ENCODE results near the gene PLIN1. TPM values are rescaled to one million over a fixed set of nuclear protein-coding genes. Genes with fewer than 3 reads are reported as not detected.

Gene PLIN1
- total RNA-seq, 4 donors from 2014 or later = 5.9 to 30.9 (median 15.0) TPM

GRCh38 chr15:89677381-89677780 is 1.8 kb downstream of the PLIN1 start:
- TF ChIP-seq CTCF (IDR thresholded peaks at IDR 0.05) (no peak), POLR2A (IDR thresholded peaks at IDR 0.05) (no peak)
- H3K4me3 ChIP-seq (ENCODE audit: low read depth, poor library complexity, severe bottlenecking) = no peak overlapping the region
- WGBS, 2 donors = 94 to 100% methylated on average over 1 of the region's 1 CpG
- intact Hi-C loops (cut with DNase I; ENCODE audit: low total_unique reads) = no loop called here
- DNase-seq (ENCODE audit: low spot score in 2 of 2) = no peak

- 78 to 83% methylated on average over 6 of the region's 6 CpGs for WGBS, 2 donors
- TF ChIP-seq POLR2A (IDR thresholded peaks at IDR 0.05) (no peak), CTCF (IDR thresholded peaks at IDR 0.05) (no peak)
- H3K4me3 ChIP-seq (ENCODE audit: low read depth, poor library complexity, severe bottlenecking) = no peak overlapping the region
- intact Hi-C loops (cut with DNase I; ENCODE audit: low total_unique reads) = no loop called here
- DNase-seq (ENCODE audit: low spot score in 2 of 2) = no peak
These were observed 3.6 kb downstream of the PLIN1 start for GRCh38 chr15:89675606-89676005.

- intact Hi-C loops (cut with DNase I; ENCODE audit: low total_unique reads) = no loop called here
- no peak for DNase-seq (ENCODE audit: low spot score in 2 of 2)
- no peak for TF ChIP-seq CTCF (IDR thresholded peaks at IDR 0.05)
- no peak for TF ChIP-seq POLR2A (IDR thresholded peaks at IDR 0.05)
- 84 to 89% methylated on average over 4 of the region's 4 CpGs for WGBS, 2 donors
- no peak overlapping the region for H3K4me3 ChIP-seq (ENCODE audit: low read depth, poor library complexity, severe bottlenecking)
These were observed 4.6 kb downstream of the PLIN1 start for GRCh38 chr15:89674526-89674925.

GRCh38 chr15:89673165-89673512 is 6.0 kb downstream of the PLIN1 start:
- no peak for TF ChIP-seq POLR2A (IDR thresholded peaks at IDR 0.05)
- no peak for TF ChIP-seq CTCF (IDR thresholded peaks at IDR 0.05)
- WGBS, 2 donors = 63 to 76% methylated on average over 12 of the region's 12 CpGs
- intact Hi-C loops (cut with DNase I; ENCODE audit: low total_unique reads) = no loop called here
- DNase-seq (ENCODE audit: low spot score in 2 of 2) = peak in 1 of 2 donors; percentile 76
- no peak overlapping the region for H3K4me3 ChIP-seq (ENCODE audit: low read depth, poor library complexity, severe bottlenecking)

GRCh38 chr15:89672221-89673164 is 6.7 kb downstream of the PLIN1 start:
- H3K4me3 ChIP-seq (ENCODE audit: low read depth, poor library complexity, severe bottlenecking) = no peak overlapping the region
- whole genome bisulfite sequencing, 2 donors = 88 to 90% methylated on average over 12 of the region's 12 CpGs
- intact Hi-C loops (cut with DNase I; ENCODE audit: low total_unique reads) = no loop called here
- TF ChIP-seq CTCF (IDR thresholded peaks at IDR 0.05) (no peak), POLR2A (IDR thresholded peaks at IDR 0.05) (no peak)
- DNase-seq (ENCODE audit: low spot score in 2 of 2) = peak in 1 of 2 donors; percentile 74

Data from lower leg skin (tissue), 4 donors.